Measurements from ENCODE around the gene RBMS1.

GRCh38 chr2:160431441-160431840 is 62.2 kb downstream of the RBMS1 start:
- TF ChIP-seq CTCF (IDR thresholded peaks at IDR 0.05) (no peak), POLR2A (IDR thresholded peaks at IDR 0.05) (no peak)

All from lower leg skin (tissue), 3 donors.